PC-9 (cell line): ENCODE data around the gene SEPTIN11. TPM values are rescaled to one million over a fixed set of nuclear protein-coding genes. Genes with fewer than 3 reads are reported as not detected.

Experiments
- BruUV-seq: library from RNA; stranded (reverse); fragments of 400-500 nt; replicated peaks from 2 replicates; lab custom pipeline; 2021; lab: Mats Ljungman, UMichigan
- CTCF ChIA-PET: fragments of 300-600 bp; sonication (Branson Sonifier 250); formaldehyde crosslinking; loops from one replicate; lab custom pipeline; 2022; ENCODE audit warnings: antibody characterized with exemption; lab: Charles Lee
- POLR2A ChIA-PET: fragments of 300-600 bp; sonication (Branson Sonifier 250); formaldehyde crosslinking; loops from one replicate; lab custom pipeline; 2022; ENCODE audit warnings: antibody characterized with exemption; ENCODE audit not compliant: unreplicated experiment; lab: Charles Lee
- DNase-seq, 2 experiments: peaks; one replicate each; pipeline versions ENCODE4 v3.0.0 to v3.0.0-alpha.2; 2015 to 2022; ENCODE audit warnings: mixed read lengths in 1 of 2
- H2AFZ ChIP-seq: fragments of 200-600 bp; sonication (generic); 2 replicates; pipeline ENCODE4 v1.8.1; 2017; ENCODE audit warnings: antibody characterized with exemption
- H3F3A ChIP-seq: fragments of 200-600 bp; sonication (generic); 2 replicates; pipeline ENCODE4 v1.8.1; 2017; ENCODE audit warnings: antibody characterized with exemption, mild to moderate bottlenecking, low read depth; ENCODE audit not compliant: insufficient read depth
- H3K27ac ChIP-seq: fragments of 200-600 bp; sonication (generic); 2 replicates; pipeline ENCODE4 v1.6.1; 2016; ENCODE audit warnings: mixed run types
- H3K27me3 ChIP-seq: fragments of 200-600 bp; sonication (generic); 2 replicates; pipeline ENCODE4 v1.6.1; 2016; ENCODE audit warnings: low read depth, mixed run types; ENCODE audit not compliant: insufficient read depth
- H3K36me3 ChIP-seq: fragments of 200-600 bp; sonication (generic); 2 replicates; pipeline ENCODE4 v1.6.1; 2016; ENCODE audit warnings: low read depth, mixed run types
- H3K4me1 ChIP-seq: fragments of 200-600 bp; sonication (generic); replicated peaks from 2 replicates; pipeline ENCODE4 v1.6.1; 2016; ENCODE audit warnings: mixed run types; ENCODE audit not compliant: insufficient read depth
- H3K4me2 ChIP-seq: fragments of 200-600 bp; sonication (generic); 2 replicates; pipeline ENCODE4 v1.6.1; 2017; ENCODE audit warnings: mixed run types
- H3K4me3 ChIP-seq: fragments of 200-600 bp; sonication (generic); 2 replicates; pipeline ENCODE4 v1.6.1; 2016; ENCODE audit warnings: mixed run types
- H3K79me2 ChIP-seq: fragments of 200-600 bp; sonication (generic); 2 replicates; pipeline ENCODE4 v1.6.1; 2017; ENCODE audit warnings: low read depth, mixed run types
- H3K9me2 ChIP-seq: fragments of 200-600 bp; sonication (generic); 2 replicates; pipeline ENCODE4 v1.8.1; 2017; ENCODE audit warnings: mild to moderate bottlenecking; ENCODE audit not compliant: insufficient read depth
- H3K9me3 ChIP-seq: fragments of 200-600 bp; sonication (generic); 2 replicates; pipeline ENCODE4 v1.8.1; 2016; ENCODE audit warnings: low read depth; ENCODE audit not compliant: insufficient read depth
- H4K20me1 ChIP-seq: fragments of 200-600 bp; sonication (generic); 2 replicates; pipeline ENCODE4 v1.8.1; 2017; ENCODE audit not compliant: insufficient read depth
- EZH2 ChIP-seq: fragments of 200-600 bp; sonication (generic); IDR thresholded peaks from 2 replicates; pipeline ENCODE4 v1.8.0; 2017; ENCODE audit warnings: antibody characterized with exemption, low read depth
- intact Hi-C: fragments of 100-400 bp; cut with micrococcal nuclease; formaldehyde crosslinking; loops from one replicate; pipeline ENCODE4 v1.10.0; 2022; ENCODE audit not compliant: unreplicated experiment
- total RNA-seq: library from RNA; stranded (reverse); gene quantifications from 2 replicates; pipeline ENCODE4 v1.2.3, GENCODE V29; 2021
- TF ChIP-seq, protein P1 (sequence below): fragments of 200-600 bp; sonication (generic); conservative IDR thresholded peaks from 2 replicates; pipeline ENCODE4 v1.6.1; 2017; ENCODE audit warnings: mixed run types, antibody characterized with exemption, mild to moderate bottlenecking, moderate library complexity

SEPTIN11 gene
- total RNA-seq, 1 experiment from 2014 or later: 48.1 TPM

DNA sequence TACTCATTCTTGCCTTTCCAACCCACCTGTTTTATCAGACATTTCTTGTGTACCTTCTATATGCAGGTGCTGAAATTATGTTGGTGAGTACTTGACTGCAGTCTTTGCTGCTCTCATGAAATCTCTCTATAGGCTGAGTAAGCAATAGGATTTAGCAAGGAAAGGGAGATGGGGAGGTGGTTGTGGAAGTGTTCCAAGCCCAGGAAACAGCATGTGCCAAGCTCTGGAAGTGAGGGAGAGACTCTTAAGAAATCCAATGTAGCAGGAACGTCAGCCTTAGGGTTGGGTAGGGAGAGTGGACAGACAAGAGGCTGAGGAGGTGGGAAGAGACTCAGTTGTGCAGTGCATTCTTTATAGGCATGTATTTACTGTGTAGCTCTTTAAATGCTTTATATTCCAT is 5.6 kb downstream of the SEPTIN11 start:
- Histone ChIP-seq H3K4me3 (no peak overlapping the region), H3K79me2 (peaks cover 50% of the 10 kb centered on the region), H3K36me3 (no peaks in the 10 kb centered on the region), H2AFZ (no peak overlapping the region), H3K9me2 (no peaks in the 10 kb centered on the region), H3F3A (no peaks in the 10 kb centered on the region; the same call in 1 of the 2 replicates), H4K20me1 (no peaks in the 10 kb centered on the region), H3K4me2 (no peak overlapping the region), H3K27ac (no peak overlapping the region), H3K4me1 (peaks cover 14% of the 10 kb centered on the region; the same call in 1 of the 2 replicates), H3K9me3 (no peaks in the 10 kb centered on the region), H3K27me3 (no peaks in the 10 kb centered on the region)
- TF ChIP-seq, protein P1, sequence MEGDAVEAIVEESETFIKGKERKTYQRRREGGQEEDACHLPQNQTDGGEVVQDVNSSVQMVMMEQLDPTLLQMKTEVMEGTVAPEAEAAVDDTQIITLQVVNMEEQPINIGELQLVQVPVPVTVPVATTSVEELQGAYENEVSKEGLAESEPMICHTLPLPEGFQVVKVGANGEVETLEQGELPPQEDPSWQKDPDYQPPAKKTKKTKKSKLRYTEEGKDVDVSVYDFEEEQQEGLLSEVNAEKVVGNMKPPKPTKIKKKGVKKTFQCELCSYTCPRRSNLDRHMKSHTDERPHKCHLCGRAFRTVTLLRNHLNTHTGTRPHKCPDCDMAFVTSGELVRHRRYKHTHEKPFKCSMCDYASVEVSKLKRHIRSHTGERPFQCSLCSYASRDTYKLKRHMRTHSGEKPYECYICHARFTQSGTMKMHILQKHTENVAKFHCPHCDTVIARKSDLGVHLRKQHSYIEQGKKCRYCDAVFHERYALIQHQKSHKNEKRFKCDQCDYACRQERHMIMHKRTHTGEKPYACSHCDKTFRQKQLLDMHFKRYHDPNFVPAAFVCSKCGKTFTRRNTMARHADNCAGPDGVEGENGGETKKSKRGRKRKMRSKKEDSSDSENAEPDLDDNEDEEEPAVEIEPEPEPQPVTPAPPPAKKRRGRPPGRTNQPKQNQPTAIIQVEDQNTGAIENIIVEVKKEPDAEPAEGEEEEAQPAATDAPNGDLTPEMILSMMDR: no peak
- TF ChIP-seq EZH2: no peak
- no TSS peak for BruUV-seq
- ChIA-PET POLR2A (no interaction called here), CTCF (no interaction called here)
- intact Hi-C loops: no loop called here
- no peak for DNase-seq

DNA sequence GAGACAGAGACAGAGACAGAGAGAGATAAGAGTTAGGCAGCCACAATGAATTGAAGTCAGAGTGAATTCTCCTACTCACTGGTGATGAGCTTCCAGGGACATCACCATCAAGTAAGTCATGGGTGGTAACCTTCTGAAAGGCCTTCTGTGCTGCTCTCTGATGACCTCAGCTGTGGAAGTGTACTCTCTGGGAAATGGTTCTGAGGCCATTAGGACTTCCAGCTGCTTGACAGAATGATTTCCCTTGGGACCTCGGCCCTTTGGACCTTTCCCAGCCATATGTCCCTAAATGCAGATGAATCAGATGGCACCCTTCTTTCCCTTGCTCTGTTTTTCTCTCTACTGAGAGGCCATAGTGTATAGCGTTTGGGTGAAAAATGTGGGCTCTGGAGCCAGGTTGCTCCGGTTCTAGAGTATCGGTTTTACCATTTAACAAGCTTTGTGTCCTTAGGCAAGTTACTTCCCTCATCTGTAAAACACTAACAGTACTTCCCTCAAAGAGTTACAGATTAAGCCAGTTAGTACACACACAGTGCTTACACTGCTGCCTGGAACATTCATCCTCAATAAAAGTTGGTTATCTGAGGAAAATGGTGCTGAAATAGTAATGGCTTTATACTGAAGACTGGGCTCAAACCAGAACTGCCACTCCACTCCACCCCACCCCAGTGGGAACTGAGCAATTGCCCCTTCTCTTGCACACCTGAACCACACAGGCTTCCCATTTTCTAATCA is 7.6 kb downstream of the SEPTIN11 start:
- no peak overlapping the region for H3K27ac ChIP-seq
- H3K4me2 ChIP-seq: no peak overlapping the region
- peaks cover 43% of the 10 kb centered on the region for H3K79me2 ChIP-seq
- BruUV-seq: no TSS peak
- H3K36me3 ChIP-seq: no peaks in the 10 kb centered on the region
- H3K9me2 ChIP-seq: no peaks in the 10 kb centered on the region
- H3K4me1 ChIP-seq: 0 out of 2 replicates have a peak, but pooled peaks cover 3% of the 10 kb centered on the region
- H3K27me3 ChIP-seq: no peaks in the 10 kb centered on the region
- TF ChIP-seq, protein P1: no peak
- H3F3A ChIP-seq: no peaks in the 10 kb centered on the region
- ChIA-PET POLR2A (no interaction called here), CTCF (no interaction called here)
- no peak overlapping the region for H2AFZ ChIP-seq
- no peaks in the 10 kb centered on the region for H4K20me1 ChIP-seq
- H3K4me3 ChIP-seq: no peak overlapping the region
- intact Hi-C loops: no loop called here
- no peaks in the 10 kb centered on the region for H3K9me3 ChIP-seq
- no peak for DNase-seq

DNA sequence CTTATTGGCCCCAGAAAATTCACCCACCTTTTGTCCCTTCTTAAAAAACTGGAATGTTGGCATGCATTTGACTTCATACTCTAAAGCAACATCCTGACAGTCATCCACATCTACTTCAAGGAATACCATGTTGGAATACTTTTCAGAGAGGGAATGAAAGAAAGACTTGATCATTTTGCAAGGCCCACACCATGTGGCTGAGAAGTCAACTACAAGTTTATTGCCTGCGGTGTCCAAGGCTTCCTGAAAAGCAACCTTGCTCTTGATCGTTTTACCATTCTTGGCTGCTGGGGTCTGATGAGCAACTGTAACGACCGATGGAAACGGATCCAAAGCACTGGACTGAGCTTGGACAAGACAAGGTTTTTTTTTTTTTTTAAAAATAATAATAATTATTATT is 9.3 kb downstream of the SEPTIN11 start:
- Histone ChIP-seq H3K9me2 (no peaks in the 10 kb centered on the region), H3K4me2 (no peak overlapping the region), H3F3A (no peaks in the 10 kb centered on the region), H3K27me3 (no peaks in the 10 kb centered on the region), H3K36me3 (no peaks in the 10 kb centered on the region), H3K27ac (no peak overlapping the region), H4K20me1 (no peaks in the 10 kb centered on the region), H3K9me3 (no peaks in the 10 kb centered on the region), H3K4me1 (no peaks in the 10 kb centered on the region), H3K79me2 (peaks cover 32% of the 10 kb centered on the region), H3K4me3 (no peak overlapping the region), H2AFZ (no peak overlapping the region)
- intact Hi-C loops: no loop called here
- no TSS peak for BruUV-seq
- CTCF ChIA-PET: interaction anchor here (0.6 kb wide), 1 partner anchor 67 kb away, joined by 5 read pairs; no protein-coding TSS in a partner anchor
- no peak for DNase-seq
- POLR2A ChIA-PET: interaction anchor here (0.6 kb wide), 1 partner anchor 68 kb away, joined by 3 read pairs; no protein-coding TSS in a partner anchor
- TF ChIP-seq, protein P1: no peak
- no peak for TF ChIP-seq EZH2
